Activated CD8-positive, alpha-beta memory T cell treated with anti-CD3 and anti-CD28 coated beads for 24 hours (primary cell): ENCODE data around the gene GPR34.
"Not testable (repeated sequence)": the region's sequence is repeated elsewhere in the genome, so short reads cannot be mapped to it uniquely, and the experiment has no call there.

Experiments
- DNase-seq: peaks from one replicate; pipeline ENCODE4 v3.0.0-alpha.2; 2020

The GPR34 gene, protein sequence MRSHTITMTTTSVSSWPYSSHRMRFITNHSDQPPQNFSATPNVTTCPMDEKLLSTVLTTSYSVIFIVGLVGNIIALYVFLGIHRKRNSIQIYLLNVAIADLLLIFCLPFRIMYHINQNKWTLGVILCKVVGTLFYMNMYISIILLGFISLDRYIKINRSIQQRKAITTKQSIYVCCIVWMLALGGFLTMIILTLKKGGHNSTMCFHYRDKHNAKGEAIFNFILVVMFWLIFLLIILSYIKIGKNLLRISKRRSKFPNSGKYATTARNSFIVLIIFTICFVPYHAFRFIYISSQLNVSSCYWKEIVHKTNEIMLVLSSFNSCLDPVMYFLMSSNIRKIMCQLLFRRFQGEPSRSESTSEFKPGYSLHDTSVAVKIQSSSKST

DNA sequence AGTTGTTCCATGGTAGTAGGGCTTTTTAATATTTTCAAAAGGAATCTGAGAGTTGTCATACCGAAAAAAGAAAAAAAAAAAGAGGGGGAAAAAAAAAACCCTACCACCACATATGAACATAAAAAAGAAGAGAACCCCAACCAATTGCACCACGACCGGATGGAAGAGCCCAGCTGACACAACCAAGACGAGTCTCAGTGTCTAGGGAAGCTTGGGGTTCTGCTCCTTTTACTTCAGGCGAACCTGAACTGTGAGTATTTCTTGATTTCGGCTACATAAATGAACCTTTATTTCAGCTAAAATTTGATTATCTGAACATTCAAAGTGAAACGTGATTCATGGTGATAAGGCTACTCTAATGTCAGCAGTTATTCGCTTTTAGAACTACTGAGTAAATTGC is at the start of gene GPR34:
Gene GPR34 (plus strand): TSS at position 139 of the 400 bp plus-strand sequence. CDS start 6,661 bp downstream, outside the sequence.
- no peak for DNase-seq

DNA sequence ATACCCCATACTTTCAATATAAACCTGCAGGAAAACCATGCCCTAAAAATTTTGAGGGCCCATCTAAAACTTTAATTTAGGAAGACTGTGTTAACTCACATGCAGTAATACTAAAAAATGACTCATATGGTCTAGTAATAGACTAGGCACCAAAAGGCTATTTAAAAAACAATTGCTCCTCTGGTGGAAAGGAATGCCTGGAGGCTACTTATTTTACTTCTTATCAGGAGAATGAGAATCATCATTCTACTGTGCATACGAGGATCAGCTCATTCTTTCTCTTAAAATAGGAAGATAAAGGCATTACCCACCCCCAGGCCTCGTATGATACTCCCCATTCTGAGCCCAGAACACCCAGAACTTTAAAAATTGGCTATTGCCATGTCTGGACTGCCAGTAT is 42.6 kb upstream of the GPR34 start:
- not testable (repeated sequence) for DNase-seq

DNA sequence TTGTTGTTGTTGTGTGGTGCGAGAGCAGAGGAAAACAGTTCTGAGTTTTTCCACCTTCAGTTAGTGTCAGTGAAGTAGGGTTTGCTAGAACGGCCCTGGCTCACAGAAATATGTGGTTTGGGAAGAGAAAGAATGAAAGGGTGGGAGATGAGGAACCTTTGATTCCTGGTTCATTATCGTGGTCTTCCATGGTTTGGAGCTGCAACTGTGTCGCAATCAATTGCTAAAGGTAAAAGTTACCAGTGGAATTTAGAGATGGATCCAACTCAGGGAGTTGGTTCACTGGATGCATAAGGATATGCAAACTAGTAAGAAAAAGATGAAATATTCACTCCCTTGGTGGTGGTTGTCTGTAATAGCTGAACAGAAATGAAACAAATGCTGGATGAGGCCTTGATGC is 35.6 kb upstream of the GPR34 start:
- no peak for DNase-seq

DNA sequence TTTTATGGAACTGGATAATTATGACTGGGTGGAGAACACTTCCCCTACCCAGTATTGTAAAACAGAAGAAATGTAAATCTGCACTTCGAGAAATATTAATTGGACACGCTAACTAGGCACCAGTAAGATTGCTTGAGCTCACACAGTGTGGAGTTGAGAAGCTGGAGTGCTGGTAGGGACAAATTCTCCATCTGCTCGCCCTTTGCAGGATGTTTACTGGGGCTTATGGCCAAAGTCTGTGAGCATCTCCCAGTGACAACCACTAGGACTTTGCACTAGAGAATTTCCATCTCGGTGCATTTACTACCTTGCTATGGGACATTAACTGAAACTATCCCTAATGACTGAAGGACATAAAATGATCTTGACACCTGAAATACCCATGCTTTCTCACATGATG is 33.7 kb upstream of the GPR34 start:
- no peak for DNase-seq

DNA sequence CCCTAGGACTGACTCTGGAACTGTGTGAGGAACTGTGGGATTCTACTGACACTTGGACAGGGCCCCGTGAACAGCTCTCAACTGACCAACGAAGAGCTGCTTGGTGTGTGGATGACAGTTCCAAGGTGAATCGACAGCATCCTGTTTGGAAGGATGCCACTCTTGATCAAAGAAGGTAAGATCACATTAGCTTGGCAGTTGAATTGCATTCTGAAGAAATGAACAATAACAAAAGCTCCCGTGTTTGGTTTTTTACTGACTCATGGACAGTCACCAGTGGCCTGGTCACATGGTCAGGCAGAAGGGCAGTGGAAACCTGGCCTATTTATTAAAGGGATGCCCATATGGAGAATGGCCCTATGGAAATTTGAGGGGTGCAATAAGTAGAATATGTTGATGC is 33.1 kb upstream of the GPR34 start:
- no peak for DNase-seq

DNA sequence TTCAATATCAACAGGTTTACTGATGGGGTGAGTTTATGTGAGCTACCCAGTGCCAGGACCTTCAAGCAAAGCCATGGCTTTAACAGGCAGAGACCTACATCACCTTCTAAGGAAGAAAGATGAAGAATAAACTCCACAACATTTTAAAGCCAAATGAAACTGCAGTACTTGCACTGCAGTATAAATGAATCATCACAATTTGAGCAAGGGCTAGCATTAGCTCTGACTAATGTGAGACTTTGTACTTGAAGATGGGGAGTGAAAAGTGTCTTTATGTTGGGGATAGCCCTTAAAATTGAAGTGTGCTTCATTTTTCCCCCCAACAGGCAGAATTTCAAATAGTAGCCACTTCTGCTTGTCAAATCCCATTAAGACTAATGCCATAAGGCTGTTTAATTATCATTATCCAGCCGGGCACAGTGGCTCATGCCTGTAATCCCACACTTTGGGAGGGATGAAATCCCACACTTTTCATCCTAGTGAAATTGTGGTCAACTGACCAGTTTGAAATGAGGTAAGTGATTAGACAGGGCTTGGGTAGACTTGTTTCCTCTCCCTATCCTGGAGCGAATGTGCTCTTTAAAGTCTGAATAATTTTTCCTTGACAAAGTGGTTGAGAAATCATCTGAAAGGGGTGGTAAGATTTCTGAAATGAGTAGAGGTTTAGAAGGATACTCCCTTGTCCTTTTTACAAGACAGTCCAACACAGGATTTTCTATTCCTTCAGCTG is 27.2 kb upstream of the GPR34 start:
- DNase-seq, result no peak

DNA sequence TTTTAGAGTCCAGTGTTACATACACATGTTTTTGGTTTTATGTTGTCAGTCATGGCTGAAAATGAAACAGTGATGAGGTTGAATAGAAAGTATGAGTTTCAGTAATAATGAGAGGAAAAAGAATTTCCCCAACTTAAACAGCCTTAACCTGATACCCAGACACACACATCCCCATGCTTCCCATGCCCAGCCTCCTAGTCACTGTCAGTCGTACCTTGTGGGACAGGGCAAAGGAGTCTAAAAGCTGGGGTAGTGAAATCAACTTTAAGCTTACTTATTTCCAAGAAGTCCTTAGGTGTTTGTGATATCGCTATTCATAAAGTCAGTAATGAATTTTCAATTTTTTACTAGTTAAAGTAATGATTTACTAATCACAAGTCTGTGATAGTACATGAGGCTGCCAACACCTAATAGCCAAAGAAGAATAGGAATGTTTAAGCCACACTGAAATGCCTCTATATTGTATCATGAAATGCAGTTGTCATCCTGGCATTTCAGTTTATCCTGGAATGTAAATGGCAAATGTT is 24.3 kb upstream of the GPR34 start:
- DNase-seq, result peak; percentile 59

DNA sequence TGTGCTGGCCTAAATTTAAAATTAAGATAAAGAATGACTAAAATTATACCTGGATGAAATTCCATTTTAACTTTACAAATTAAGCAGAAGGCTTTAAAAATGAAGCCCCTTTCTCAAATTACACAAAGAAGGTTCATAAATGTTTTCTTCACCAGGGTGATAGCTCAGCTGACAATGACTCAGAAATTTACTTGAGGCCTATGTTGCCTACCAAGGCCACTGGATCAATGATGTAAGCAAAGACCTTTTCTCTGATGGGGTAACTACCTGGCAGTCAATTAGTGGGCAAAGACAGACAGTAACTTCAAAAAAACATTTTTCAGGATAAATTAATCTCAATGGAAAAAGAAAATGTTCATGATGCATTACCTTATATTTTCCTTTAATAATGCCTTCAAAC is 23.9 kb upstream of the GPR34 start:
- no peak for DNase-seq

DNA sequence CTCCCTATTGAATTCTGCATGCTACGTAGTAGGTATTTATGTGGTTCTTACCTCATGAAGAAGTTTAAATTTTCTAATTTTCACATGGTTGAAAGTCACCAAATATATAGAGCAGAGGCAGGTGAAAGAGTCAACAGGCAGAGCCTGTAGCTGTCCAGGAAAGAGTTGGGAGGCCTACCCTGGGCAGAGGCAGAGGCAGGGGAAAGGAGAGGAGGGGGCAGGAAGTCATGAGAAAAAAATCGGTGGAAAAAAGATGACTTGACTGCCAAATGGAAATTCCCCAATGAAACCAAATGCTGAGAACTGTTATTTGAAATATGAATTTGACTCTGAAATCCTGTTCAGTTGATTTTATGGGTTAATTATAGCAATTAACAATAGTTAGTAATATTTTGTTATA is 23.1 kb upstream of the GPR34 start:
- no peak for DNase-seq

DNA sequence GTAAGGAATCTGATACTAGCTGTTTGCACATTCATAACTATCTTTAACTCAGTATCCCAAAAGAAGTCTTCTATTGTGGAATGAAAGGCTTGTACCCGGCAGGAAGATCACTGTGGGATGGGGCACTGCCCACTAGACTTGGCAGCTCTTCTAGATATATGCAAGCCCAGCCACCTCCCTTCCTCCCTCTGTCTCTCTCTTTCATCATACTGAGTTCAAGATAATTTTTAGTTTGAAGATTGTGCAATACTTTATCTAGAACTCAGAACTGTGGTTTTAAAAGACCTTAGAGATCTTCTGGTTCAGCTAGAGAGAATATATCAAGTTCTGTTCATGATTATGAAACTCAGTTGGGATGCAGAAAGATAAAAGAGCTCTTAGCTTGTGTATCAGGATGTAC is 22.5 kb upstream of the GPR34 start:
- DNase-seq, result no peak

DNA sequence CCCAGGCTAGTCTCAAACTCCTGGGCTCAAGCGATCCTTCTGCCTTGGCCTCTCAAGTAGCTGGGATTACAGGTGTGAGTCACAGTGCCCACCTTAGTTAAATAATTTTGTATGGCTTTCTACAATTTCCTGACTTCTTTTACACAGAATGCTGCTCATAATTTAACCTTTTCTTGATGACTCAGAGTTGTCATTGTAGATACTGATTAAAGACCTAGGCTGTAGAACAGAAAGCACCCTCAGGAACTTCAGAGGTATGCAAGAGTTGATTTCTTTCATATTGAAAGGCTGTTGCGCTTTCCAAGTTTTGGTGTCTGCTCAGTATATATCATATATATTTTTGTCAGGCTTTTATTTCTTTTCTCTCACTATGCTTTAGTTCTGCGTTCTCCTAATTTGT is 21.1 kb upstream of the GPR34 start:
- DNase-seq, result no peak

DNA sequence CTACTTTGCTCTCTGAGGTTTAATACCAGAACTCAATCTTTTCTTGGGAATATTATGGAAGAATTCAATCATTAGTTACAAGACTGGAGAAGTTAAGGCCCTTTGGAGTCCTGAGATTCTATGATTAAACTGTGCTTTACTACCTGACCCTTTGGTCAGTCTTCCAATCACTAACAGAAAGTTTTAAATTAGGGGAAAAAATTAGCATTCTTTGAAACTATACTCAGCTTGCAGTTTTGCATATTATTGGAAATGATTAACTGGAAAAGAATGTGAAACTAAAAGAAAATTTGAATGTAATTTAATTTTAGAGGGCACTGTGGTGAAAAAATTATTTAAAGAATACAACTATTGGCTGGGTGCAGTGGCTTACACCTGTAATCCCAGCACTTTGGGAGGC is 18.7 kb upstream of the GPR34 start:
- DNase-seq, result no peak

DNA sequence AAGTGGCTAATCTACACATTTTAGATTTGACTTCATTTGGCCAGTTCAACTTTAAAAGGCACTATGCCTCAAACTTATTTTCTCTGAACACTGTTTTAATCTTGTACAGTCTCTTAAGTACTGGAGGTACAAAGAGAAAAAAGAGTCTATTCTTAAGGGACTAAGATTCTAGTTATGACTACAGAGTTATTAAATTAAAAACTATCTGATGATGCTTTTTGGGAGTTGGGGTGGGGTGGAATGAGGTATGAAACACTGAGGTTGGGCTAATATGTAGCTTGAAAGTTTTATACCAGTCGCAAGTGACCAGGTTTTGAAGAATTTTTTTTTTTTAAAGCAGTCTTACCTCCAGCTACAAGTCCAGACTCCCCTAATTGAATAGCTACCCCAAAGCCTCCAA is 17.7 kb upstream of the GPR34 start:
- no peak for DNase-seq

DNA sequence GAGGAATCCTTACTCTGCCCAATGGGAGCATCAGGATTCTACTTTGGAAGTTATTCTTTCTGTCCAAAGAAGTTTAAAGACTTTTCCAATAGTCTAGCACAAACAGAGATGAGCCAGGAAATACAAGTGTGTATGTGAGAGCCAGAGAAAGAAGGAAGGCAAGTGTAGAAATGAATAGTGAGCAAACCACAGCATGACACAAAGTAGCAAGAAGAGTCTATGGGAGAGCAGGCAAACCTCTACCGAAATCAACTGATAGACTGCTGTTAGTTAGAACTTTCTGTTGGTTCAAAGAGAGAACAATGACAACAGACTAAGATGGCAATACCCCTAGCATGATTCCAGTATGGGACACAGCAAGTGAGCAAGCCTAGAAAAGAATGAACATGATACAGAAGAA is 16.1 kb upstream of the GPR34 start:
- DNase-seq, result no peak

DNA sequence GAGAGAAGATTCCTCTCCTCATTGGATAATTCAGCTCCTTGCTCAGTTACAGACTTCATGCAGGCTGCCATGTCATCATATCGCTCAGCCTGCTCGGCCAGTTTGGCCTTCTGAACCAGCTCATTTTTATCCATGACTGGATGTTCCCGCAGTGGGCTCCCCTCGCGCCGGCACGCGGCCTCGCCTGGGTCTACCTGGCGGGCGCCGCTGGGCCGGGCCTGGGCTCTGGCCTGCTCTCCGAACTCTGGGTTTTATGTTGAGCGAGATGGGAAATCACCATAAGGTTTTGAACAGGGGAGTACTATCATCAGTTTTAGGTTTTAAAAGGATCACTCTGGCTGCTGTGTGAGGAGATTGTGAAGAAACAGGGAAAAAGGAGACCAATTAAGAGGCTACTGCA is 12.4 kb upstream of the GPR34 start:
- not testable (repeated sequence) for DNase-seq

DNA sequence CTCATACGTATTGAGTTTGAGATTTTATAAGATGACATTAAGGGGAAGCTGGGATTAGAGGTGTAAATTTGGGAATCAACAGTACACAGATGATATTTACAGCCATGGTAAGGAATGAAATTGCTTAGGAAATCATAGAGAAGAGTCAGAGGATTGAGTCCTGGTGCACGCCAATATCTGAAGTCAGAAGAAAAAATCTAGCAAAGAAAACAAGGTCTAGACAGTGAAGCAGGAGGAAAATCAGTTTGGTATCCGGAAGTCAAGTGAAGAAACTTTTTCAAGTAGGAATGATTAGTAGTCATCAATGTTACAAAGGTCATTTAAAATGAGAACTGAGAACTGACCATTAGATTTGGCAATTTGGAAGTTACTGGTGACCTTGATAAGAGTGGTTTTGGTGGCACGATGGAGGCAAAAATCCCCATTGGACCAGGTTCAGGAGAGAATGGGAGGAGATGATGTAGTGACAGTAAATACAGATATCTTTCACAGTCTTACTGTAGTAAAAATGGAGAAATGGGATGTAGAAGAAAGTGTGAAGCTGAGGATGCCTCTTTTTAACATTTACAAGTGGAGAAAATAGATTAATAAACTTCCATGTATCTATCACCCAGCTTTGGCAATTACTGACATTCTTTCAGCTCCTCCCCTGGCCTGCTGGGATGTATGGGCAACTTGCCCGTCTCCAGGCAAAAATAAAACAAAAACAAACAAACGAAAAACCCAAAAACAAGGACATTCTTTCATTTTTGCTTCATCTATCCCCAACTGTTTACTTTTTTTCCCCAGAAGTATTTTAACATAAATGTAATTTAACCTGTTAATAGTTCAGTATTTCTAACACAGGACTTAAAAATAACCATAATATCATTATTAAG is 11.4 kb upstream of the GPR34 start:
- no peak for DNase-seq

DNA sequence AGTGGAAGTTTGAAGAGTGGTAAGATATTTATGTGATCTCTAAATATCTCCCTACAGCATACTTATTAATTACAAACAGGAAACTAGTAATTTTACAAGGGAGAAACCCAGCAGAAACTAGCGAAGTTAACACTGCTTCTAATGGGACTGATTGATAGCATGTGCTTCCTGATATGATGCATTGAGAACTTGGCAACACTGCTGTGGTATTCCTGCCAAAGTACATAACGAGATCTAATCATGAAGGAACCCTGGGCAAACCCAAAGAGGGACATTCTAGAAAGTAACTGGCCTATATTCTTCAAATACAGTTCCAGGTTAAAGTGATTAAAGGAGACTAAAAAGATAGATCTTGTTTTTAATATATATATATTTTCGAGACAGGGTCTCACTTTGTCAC is 4.6 kb upstream of the GPR34 start:
- no peak for DNase-seq

DNA sequence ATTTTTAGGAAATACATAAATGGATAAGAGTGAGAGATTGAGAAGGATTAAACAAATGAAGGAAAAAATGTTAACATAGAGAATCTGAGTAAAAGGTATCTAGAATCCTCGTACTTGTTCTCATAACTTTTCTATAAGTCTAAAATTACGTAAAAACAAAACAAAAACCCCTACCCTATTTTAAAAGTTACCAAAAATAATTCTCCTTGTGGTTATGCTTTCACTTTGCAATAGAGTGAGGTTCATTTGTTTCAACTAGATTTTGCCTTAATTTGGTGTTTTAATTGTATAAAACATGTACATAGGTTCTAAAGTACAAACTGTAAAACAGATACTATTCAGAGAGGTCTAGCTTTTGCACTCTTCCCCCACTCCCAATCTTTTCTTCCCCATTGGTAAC is 3.8 kb upstream of the GPR34 start:
- DNase-seq, result no peak

DNA sequence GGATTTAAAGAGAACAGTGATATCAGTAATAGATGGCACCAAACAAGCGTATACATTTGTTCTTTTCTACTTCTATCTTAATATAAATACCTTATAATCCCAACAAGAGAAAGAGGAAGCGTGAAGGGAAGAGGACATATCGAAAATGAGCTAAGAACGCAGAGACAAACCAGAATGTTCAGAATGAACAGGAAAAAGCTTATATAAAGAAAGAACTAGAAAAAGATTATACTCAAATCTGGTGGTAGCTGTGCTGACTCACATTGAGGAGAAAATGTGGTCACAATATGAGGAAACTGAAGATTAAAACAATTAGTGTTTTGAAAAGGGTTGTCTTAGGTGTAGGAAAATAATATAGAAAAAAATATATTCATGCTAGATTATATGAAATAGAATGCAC is 2.0 kb upstream of the GPR34 start:
- no peak for DNase-seq

DNA sequence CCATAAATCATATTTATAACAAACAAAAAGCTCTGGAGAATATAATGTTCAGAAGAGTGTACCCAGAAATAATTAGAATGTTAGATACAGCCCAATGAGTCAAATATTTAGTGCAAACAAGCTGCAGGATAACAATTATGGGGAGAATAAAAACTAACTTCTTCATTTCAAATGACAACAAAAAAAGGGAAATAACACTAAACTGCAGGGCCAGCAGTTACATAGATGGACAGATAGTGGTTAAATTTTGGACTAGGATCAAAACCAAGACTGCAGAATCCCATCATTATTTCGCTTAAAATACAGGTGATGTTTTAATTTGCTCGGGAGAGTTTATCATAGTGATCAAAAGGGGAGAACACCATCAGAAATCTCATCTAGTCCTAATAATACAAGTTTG is 617 bp upstream of the GPR34 start:
- no peak for DNase-seq

DNA sequence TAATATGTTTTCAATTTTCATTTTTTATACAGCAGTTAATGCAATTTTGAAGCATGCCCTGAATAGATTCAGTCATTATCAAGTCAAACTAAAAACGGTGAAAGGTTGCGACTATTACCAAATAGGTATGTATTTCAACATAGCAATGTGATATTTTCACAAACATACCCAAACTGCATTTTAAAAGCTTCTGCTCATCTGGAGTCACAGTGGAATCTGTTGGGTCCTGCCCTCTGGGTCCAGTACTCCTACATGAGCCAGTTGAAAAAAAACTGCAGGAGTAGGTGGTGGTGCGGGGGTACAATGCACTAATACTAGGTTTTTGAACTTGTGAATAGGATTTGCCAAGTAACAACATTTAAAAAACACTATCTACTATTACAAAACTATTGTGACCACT is 938 bp downstream of the GPR34 start:
- no peak for DNase-seq

DNA sequence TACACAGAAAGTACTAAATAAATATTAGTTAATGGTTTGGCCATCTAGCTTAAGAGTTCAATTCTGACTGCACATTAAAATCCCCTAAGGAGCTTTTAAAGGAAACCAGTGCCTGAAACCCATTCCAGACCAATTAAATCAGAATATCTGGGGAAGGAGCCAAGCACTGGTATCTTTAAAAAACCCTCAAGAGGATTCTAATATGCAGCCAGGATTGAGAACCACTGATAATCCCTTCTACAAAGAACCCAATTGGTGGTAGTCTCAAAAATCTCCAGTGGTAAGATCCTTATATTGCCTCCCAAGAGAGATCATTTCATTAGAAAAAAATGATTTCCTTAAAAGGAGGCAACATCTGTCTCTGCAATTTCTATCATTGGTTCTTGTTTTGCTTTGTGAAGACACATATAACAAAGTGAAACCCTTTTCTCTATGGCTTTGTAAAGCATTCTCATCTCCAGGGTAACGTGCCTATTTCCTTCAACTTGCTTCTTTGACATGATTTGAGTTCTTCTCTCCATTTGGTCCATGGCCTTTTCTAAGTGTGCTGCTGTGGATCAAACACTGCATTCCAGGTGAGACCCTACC is 3.5 kb downstream of the GPR34 start:
- DNase-seq, result no peak

DNA sequence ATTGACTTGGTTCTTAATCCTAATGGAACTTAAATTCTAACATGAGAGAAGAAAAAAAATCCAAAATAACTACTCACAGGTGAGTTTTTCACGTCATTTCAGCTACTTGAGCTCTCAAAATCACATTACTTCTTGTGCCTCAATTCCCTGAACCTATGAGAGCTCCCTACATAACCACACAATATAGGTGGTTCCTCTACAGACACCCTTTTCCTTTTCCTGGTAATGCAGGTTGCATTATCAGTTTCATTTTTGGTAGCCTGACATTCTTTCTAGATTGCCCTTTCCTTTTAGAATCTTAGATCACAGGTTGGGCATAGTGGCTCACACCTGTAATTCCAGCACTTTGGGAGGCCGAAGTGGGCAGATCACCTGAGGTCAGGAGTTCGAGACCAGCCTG is 4.3 kb downstream of the GPR34 start:
- no peak for DNase-seq
